DOHH2 (cell line): Measurements from ENCODE around the gene CDKN2AIP.

Experiments
- H3F3A ChIP-seq: fragments of 200-600 bp; sonication (generic), shearing (Covaris generic); 2 replicates; pipeline ENCODE4 v1.6.0; 2016; ENCODE audit warnings: antibody characterized with exemption, mild to moderate bottlenecking; ENCODE audit not compliant: control insufficient read depth, insufficient read depth
- H3K27ac ChIP-seq: fragments of 200-600 bp; sonication (generic); 2 replicates; pipeline ENCODE4 v1.5.1; 2014; ENCODE audit warnings: low read depth, mild to moderate bottlenecking, low read length, moderate library complexity
- H3K27me3 ChIP-seq: fragments of 200-600 bp; sonication (generic); 2 replicates; pipeline ENCODE4 v1.6.1; 2014; ENCODE audit warnings: mild to moderate bottlenecking, low read length, mixed read lengths; ENCODE audit not compliant: control insufficient read depth
- H3K36me3 ChIP-seq: fragments of 200-600 bp; sonication (generic); 2 replicates; pipeline ENCODE4 v1.6.1; 2014; ENCODE audit warnings: mild to moderate bottlenecking, low read length, moderate library complexity, mixed read lengths; ENCODE audit not compliant: control insufficient read depth
- H3K4me1 ChIP-seq: fragments of 200-600 bp; sonication (generic); 2 replicates; pipeline ENCODE4 v1.6.1; 2014; ENCODE audit warnings: mild to moderate bottlenecking, low read length, mixed read lengths; ENCODE audit not compliant: control insufficient read depth
- H3K4me2 ChIP-seq: fragments of 200-600 bp; sonication (generic); 2 replicates; pipeline ENCODE4 v1.6.0; 2014; ENCODE audit warnings: mild to moderate bottlenecking, low read length, moderate library complexity
- H3K4me3 ChIP-seq: fragments of 200-600 bp; sonication (generic); 2 replicates; pipeline ENCODE4 v1.5.1; 2014; ENCODE audit warnings: mild to moderate bottlenecking, low read length, mixed read lengths
- H3K79me2 ChIP-seq: fragments of 200-600 bp; sonication (generic); 2 replicates; pipeline ENCODE4 v1.6.1; 2014; ENCODE audit warnings: mild to moderate bottlenecking, low read length, mixed read lengths; ENCODE audit not compliant: control insufficient read depth
- H3K9me2 ChIP-seq: fragments of 200-600 bp; sonication (generic); replicated peaks from 2 replicates; pipeline ENCODE4 v1.6.1; 2014; ENCODE audit warnings: mild to moderate bottlenecking, low read length, mixed read lengths; ENCODE audit not compliant: control insufficient read depth
- H3K9me3 ChIP-seq: fragments of 200-600 bp; sonication (generic); 2 replicates; pipeline ENCODE4 v1.6.1; 2014; ENCODE audit warnings: antibody characterized with exemption, low read length, mixed read lengths; ENCODE audit not compliant: control insufficient read depth, insufficient read depth
- H4K20me1 ChIP-seq: fragments of 200-600 bp; sonication (generic); 2 replicates; pipeline ENCODE4 v1.6.0; 2014; ENCODE audit warnings: low read depth, mild to moderate bottlenecking, antibody characterized with exemption, low read length, moderate library complexity; ENCODE audit not compliant: control insufficient read depth, insufficient read depth
- EZH2phosphoT487 ChIP-seq: fragments of 200-600 bp; sonication (generic); IDR thresholded peaks from 2 replicates; pipeline ENCODE4 v1.6.1; 2017; ENCODE audit warnings: borderline replicate concordance, mild to moderate bottlenecking, antibody characterized with exemption, low read length, moderate library complexity, mixed read lengths
- TF ChIP-seq, protein P1 (sequence below): fragments of 200-600 bp; sonication (generic); IDR thresholded peaks from one replicate; pipeline ENCODE4 v1.5.1; 2014; ENCODE audit warnings: antibody characterized with exemption, mild to moderate bottlenecking, low read depth, low read length; ENCODE audit not compliant: poor library complexity, severe bottlenecking

Gene CDKN2AIP

DNA sequence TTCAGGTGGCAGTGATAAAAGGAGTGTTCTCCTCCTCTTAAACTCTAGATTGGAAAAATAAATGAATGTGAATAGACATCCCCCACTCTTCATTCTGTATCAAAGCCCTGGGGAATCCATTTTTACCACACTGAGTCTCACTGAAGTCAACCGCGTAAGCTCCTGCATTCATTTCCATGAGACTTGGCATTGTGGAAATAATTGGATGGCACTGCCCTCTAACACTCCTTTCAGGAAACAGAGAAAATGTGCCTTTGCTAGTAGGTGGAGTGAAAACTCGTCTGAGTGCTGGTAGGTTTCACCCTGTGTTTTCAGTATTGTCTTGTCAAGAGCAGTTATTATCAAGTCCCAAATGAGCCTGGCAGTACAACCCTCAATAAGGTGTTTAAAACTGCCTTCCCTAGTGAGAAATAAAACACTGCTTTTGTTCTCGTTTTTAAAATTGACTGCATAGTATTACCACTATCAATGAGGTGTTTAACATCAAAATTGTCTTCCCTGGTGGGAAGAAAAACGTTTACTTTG, 9.7 kb upstream of the CDKN2AIP start:
- no peaks in the 10 kb centered on the region for H3K36me3 ChIP-seq
- 0 out of 2 replicates have a peak, but pooled peaks cover 3% of the 10 kb centered on the region for H3K27me3 ChIP-seq
- no peaks in the 10 kb centered on the region for H3K9me3 ChIP-seq
- TF ChIP-seq EZH2phosphoT487, result no peak
- TF ChIP-seq, protein P1, sequence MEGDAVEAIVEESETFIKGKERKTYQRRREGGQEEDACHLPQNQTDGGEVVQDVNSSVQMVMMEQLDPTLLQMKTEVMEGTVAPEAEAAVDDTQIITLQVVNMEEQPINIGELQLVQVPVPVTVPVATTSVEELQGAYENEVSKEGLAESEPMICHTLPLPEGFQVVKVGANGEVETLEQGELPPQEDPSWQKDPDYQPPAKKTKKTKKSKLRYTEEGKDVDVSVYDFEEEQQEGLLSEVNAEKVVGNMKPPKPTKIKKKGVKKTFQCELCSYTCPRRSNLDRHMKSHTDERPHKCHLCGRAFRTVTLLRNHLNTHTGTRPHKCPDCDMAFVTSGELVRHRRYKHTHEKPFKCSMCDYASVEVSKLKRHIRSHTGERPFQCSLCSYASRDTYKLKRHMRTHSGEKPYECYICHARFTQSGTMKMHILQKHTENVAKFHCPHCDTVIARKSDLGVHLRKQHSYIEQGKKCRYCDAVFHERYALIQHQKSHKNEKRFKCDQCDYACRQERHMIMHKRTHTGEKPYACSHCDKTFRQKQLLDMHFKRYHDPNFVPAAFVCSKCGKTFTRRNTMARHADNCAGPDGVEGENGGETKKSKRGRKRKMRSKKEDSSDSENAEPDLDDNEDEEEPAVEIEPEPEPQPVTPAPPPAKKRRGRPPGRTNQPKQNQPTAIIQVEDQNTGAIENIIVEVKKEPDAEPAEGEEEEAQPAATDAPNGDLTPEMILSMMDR, result no peak
- H3K4me3 ChIP-seq, result no peak overlapping the region
- no peaks in the 10 kb centered on the region for H4K20me1 ChIP-seq
- no peaks in the 10 kb centered on the region for H3K4me1 ChIP-seq
- H3K9me2 ChIP-seq, result no peaks in the 10 kb centered on the region
- no peak overlapping the region for H3K27ac ChIP-seq
- no peak overlapping the region for H3K4me2 ChIP-seq
- no peaks in the 10 kb centered on the region for H3K79me2 ChIP-seq
- no peaks in the 10 kb centered on the region for H3F3A ChIP-seq

DNA sequence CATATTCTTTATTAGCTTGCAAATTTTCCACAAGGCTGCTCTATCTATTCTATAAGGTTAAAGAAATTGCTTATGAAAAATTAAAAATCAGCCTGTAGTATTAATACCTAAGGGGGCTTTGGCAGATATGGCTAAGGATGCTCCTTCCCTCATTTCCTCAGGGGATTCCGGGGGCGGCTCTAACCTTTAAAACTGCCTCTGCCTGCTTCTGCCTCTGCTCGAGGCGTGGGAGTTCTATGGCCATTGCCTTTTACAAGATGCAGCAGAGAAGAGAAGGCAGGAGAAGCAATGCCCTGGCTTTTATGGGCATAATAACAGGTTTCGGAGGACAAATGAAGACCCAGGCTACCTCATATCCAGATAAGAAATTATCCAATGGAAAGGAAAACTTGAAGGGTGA, 8.6 kb upstream of the CDKN2AIP start:
- no peaks in the 10 kb centered on the region for H3K9me3 ChIP-seq
- TF ChIP-seq, protein P1, result no peak
- TF ChIP-seq EZH2phosphoT487, result no peak
- H3F3A ChIP-seq, result no peaks in the 10 kb centered on the region
- no peak overlapping the region for H3K4me2 ChIP-seq
- no peaks in the 10 kb centered on the region for H4K20me1 ChIP-seq
- no peak overlapping the region for H3K27ac ChIP-seq
- H3K4me3 ChIP-seq, result no peak overlapping the region
- no peaks in the 10 kb centered on the region for H3K9me2 ChIP-seq
- H3K79me2 ChIP-seq, result no peaks in the 10 kb centered on the region
- H3K36me3 ChIP-seq, result no peaks in the 10 kb centered on the region
- H3K4me1 ChIP-seq, result no peaks in the 10 kb centered on the region
- peaks cover 3% of the 10 kb centered on the region; the same call in 1 of the 2 replicates for H3K27me3 ChIP-seq

GRCh38 chr4:183436417-183436816, 8.0 kb upstream of the CDKN2AIP start:
- TF ChIP-seq, protein P1, result no peak
- no peak for TF ChIP-seq EZH2phosphoT487
- no peaks in the 10 kb centered on the region for H3K4me1 ChIP-seq
- no peaks in the 10 kb centered on the region for H3K9me3 ChIP-seq
- no peak overlapping the region for H3K4me3 ChIP-seq
- H4K20me1 ChIP-seq, result no peaks in the 10 kb centered on the region
- no peaks in the 10 kb centered on the region for H3K9me2 ChIP-seq
- H3K36me3 ChIP-seq, result no peaks in the 10 kb centered on the region
- H3K79me2 ChIP-seq, result no peaks in the 10 kb centered on the region
- H3K4me2 ChIP-seq, result no peak overlapping the region
- H3F3A ChIP-seq, result no peaks in the 10 kb centered on the region
- H3K27ac ChIP-seq, result no peak overlapping the region
- peaks cover 3% of the 10 kb centered on the region; the same call in 1 of the 2 replicates for H3K27me3 ChIP-seq
